Fibroblast of lung (primary cell): ENCODE results near the gene C7orf33.

Experiments used
- EZH2 ChIP-seq: IDR thresholded peaks from 2 replicates; pipeline ENCODE4 v1.5.1; 2012; ENCODE audit warnings: low read length, control low read depth, mild to moderate bottlenecking; ENCODE audit errors: missing control alignments
- TF ChIP-seq, protein P1 (sequence below), 2 donors: IDR thresholded peaks in 1 of 2; conservative IDR thresholded peaks in 1 of 2; 1 replicate in 1 of 2; 2 replicates in 1 of 2; pipeline ENCODE4 v1.5.1; 2011 to 2012; ENCODE audit warnings: low read length in 2 of 2, control low read depth in 1 of 2, inconsistent platforms in 1 of 2, low read depth in 1 of 2, mild to moderate bottlenecking in 1 of 2

DNA sequence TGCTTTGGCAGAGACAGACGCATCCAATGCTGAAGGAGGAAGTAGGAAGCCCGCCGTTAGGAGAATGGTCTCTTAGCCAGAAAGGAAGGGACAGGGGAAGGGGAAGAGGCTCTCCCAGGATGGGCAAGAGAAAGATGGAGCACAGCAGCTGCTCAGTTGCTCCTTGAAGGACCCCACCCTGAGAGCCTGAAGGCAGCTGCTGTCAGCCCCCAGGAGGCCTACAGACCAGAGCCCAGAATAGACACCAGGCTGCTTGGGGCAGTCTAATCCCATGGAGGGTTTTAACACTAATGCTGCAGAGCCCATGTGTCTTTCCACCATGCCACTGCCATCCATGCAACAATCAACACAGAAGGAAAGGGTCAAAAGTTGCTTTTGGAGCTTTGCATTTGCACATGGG lies 3.5 kb upstream of the C7orf33 start:
- TF ChIP-seq, protein P1, sequence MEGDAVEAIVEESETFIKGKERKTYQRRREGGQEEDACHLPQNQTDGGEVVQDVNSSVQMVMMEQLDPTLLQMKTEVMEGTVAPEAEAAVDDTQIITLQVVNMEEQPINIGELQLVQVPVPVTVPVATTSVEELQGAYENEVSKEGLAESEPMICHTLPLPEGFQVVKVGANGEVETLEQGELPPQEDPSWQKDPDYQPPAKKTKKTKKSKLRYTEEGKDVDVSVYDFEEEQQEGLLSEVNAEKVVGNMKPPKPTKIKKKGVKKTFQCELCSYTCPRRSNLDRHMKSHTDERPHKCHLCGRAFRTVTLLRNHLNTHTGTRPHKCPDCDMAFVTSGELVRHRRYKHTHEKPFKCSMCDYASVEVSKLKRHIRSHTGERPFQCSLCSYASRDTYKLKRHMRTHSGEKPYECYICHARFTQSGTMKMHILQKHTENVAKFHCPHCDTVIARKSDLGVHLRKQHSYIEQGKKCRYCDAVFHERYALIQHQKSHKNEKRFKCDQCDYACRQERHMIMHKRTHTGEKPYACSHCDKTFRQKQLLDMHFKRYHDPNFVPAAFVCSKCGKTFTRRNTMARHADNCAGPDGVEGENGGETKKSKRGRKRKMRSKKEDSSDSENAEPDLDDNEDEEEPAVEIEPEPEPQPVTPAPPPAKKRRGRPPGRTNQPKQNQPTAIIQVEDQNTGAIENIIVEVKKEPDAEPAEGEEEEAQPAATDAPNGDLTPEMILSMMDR (conservative IDR thresholded peaks at IDR 0.05 in 1 of 2, IDR thresholded peaks at IDR 0.05 in 1 of 2; ENCODE audit: low read depth in 1 of 2, low read length in 2 of 2), result no peak
- TF ChIP-seq EZH2, result no peak
